ENCODE results near the gene ASIC3.
A peak's percentile ranks its signal among the peaks of the same experiment; 100 is the strongest.

Gene ASIC3

DNA sequence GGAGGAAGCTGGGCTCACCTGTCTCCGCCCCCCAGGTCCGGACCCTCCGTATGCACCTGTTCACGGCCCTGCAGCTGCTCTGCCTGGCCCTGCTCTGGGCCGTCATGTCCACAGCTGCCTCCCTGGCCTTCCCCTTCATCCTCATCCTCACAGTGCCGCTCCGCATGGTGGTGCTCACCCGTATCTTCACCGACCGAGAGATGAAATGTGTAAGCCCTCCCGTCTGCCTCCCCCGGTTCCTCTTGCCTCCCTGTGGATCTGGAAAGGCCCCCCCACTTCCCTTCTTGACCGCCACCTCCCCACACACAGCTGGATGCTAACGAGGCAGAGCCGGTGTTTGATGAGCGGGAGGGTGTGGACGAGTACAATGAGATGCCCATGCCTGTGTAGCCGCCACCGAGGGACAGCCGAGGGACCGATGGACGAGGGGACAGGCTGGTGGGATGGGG lies 27.7 kb downstream of the ASIC3 start:
- Mint-ChIP-seq H3K4me1 (ENCODE audit: low read depth) (peaks cover 15% of the 10 kb centered on the region), H3K36me3 (ENCODE audit: low read depth) (peaks cover 16% of the 10 kb centered on the region), H3K27me3 (ENCODE audit: low read depth) (no peaks in the 10 kb centered on the region), H3K9me3 (no peaks in the 10 kb centered on the region), H3K4me3 (no peak overlapping the region), H3K27ac (no peak overlapping the region)

DNA sequence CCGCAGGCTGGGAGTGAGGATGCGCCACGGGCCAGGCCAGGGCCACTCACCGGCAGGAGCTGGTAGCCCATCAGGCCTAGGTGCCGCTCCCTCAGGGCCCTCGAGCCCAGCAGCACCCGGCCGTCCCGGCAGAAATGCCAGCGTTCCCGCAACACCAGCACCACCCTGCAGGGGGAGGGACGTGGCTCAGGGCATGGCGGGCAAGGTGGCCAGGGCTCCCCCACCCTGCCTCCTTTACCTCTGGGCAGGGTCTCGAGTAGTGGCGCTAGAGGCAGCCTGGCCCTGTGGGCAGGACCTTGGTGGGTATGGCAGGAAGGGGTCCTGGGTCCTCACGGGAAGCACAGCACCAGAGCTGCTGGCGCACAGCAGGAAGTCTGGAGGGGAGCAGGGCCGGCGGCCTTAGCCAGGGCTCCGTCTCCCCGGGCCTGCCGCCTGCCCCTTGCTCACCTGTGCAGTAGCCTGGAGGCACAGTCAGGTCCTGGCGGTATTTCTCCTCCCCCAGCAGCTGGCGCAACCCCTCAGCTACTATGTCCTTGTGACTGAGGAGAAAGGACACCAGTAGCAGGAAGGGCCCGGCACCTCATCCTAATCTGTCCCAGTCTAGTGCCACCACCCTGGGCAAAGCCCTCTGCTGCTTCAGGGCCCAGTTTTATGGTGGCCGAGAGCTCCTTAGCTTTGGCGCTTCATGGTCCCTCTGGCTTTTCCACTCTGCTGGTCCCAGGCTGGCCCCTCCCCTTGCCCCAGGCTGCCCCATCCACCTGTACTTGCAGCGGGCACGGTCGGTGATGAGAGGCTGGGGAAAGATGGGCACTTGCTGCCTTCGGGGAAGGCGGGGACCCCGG lies 28.8 kb downstream of the ASIC3 start:
- H3K9me3 Mint-ChIP-seq: no peaks in the 10 kb centered on the region
- H3K27me3 Mint-ChIP-seq (ENCODE audit: low read depth): no peaks in the 10 kb centered on the region
- H3K4me1 Mint-ChIP-seq (ENCODE audit: low read depth): peaks cover 15% of the 10 kb centered on the region
- H3K36me3 Mint-ChIP-seq (ENCODE audit: low read depth): peaks cover 14% of the 10 kb centered on the region
- H3K4me3 Mint-ChIP-seq: no peak overlapping the region
- no peak overlapping the region for H3K27ac Mint-ChIP-seq

DNA sequence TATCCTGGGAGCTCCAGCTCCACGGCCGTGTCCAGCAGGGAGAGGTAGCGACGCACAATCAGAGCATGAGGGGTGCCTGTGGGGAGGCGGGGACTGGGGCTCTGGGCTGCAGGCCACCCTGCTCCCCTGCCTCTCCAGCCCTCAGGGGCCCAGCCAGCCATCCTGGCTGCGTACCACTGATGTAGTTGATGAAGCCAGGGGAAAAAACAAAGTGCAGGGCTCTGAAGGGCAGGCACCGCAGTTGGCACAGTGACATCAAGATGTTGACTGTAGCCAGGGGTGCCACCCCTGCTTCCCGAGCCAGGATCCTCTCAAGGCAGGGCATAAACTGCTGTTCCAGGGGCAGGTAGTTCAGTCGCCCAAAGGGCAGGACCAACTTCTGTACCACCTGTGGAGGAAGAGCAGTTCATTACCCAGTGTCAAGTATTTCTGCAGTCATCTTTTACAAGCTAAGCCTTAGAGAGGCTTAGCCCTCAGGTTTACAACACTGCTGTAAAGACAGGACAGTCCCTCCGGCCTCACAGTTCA lies 29.4 kb downstream of the ASIC3 start:
- peak overlapping the region; percentile 26 for H3K27ac Mint-ChIP-seq
- peaks cover 17% of the 10 kb centered on the region for H3K4me1 Mint-ChIP-seq (ENCODE audit: low read depth)
- H3K27me3 Mint-ChIP-seq (ENCODE audit: low read depth): no peaks in the 10 kb centered on the region
- peaks cover 14% of the 10 kb centered on the region for H3K36me3 Mint-ChIP-seq (ENCODE audit: low read depth)
- no peaks in the 10 kb centered on the region for H3K9me3 Mint-ChIP-seq
- H3K4me3 Mint-ChIP-seq: peak overlapping the region; percentile 65

DNA sequence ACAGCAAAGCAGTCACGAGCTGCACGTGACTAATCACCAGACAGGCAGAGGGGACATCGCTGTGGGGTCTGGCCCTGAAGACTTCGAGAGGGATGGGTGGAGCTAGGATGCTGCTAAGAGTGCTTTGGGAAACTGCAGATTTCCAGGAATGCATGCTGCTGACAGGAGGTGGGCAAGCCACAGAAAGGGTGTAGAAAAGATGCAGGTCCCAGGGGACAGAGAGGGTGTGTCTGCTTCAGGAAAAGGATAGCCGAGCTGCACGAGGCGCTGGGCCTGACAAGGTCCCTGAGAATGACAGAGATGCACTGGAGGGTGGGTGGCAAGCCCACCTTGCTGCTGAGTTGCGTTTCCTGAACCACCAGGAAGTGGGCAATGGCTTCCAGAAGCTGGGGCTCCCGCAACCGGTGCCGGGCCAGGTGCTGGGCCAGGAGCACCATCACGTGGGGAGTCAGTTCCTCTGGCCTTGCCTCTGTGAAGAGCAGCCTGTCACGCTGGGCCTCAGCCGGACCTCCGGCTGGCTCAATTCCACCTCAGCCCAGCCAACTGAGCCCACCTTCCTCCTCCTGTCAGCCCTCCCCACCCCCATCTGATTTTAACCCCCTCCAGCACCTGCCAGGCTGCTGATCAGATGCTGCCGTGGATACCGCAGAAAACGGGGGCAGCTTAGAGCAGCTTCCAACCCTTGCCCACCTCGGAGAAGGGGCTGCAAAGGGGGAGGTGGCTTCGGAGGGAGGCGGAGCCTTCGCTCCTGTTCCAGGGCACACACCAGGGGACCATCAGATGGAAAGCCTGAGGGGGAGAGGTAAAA lies 30.1 kb downstream of the ASIC3 start:
- Mint-ChIP-seq H3K4me3 (peak overlapping the region; percentile 78), H3K9me3 (no peaks in the 10 kb centered on the region), H3K4me1 (ENCODE audit: low read depth) (peaks cover 19% of the 10 kb centered on the region), H3K27ac (peak overlapping the region; percentile 26), H3K36me3 (ENCODE audit: low read depth) (peaks cover 16% of the 10 kb centered on the region), H3K27me3 (ENCODE audit: low read depth) (no peaks in the 10 kb centered on the region)

DNA sequence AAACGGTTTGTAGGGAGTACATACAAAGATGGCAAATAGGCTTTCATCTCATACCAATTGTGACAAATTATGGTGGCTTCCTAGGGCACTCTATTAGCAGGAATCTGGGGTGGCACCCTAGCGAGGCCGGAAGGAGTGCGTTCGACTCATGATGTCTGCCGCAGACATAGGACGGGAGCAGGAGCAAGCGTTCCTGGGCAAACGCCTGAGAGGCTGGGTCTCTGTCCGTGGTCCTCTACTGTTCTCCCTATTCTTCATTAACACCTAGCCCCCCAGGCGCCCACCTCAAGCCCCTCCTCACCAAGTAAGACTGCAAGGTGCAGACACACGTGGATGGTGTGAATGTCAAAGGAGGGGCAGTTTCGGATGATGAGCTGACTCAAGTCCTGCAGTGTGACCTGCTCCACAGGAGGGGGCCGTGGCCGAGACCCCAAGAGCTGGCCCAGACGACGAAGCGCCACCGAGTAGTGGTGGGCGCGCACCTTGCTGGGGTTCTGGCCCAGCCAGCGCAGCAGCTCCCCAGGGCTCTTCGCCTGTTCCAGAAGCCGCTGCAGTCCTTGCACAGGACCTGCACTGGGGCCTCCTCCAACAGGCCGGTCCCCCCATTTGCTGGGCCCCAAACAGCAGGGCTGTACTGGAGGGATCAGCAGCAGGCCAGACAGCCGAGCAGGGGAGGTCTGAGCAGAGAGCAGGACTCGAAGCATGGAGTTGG lies 31.0 kb downstream of the ASIC3 start:
- Mint-ChIP-seq H3K27me3 (ENCODE audit: low read depth) (peaks cover under 1% of the 10 kb centered on the region), H3K27ac (peak overlapping the region; percentile 76), H3K9me3 (no peaks in the 10 kb centered on the region), H3K36me3 (ENCODE audit: low read depth) (peaks cover 16% of the 10 kb centered on the region), H3K4me1 (ENCODE audit: low read depth) (peaks cover 19% of the 10 kb centered on the region), H3K4me3 (peak overlapping the region; percentile 89)

DNA sequence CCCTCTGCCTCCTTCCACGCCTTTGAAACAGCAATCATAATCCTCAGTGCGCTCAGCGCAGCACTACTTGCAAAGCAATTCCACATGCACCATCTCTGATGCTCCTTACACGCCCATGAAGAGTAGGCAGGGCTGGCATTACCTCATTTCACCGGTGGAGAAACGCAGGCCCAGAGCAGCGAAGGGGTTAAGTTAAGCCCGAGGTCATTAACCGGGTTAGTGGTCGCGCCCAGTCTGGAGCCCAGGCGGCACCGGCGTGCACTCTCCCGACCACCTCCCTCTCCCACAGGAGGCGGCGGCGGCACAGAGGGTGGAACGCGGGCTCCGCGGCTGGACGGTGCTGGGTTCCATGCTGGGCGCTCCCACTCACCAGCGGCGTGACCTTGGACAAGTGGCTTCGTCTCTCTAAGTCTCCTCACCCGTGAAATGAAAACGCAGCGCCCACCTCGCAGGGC lies 31.8 kb downstream of the ASIC3 start:
- Mint-ChIP-seq H3K4me3 (peak overlapping the region; percentile 89), H3K36me3 (ENCODE audit: low read depth) (peaks cover 16% of the 10 kb centered on the region), H3K9me3 (no peaks in the 10 kb centered on the region), H3K4me1 (ENCODE audit: low read depth) (peaks cover 22% of the 10 kb centered on the region), H3K27ac (peak overlapping the region; percentile 76), H3K27me3 (ENCODE audit: low read depth) (peaks cover 8% of the 10 kb centered on the region)

DNA sequence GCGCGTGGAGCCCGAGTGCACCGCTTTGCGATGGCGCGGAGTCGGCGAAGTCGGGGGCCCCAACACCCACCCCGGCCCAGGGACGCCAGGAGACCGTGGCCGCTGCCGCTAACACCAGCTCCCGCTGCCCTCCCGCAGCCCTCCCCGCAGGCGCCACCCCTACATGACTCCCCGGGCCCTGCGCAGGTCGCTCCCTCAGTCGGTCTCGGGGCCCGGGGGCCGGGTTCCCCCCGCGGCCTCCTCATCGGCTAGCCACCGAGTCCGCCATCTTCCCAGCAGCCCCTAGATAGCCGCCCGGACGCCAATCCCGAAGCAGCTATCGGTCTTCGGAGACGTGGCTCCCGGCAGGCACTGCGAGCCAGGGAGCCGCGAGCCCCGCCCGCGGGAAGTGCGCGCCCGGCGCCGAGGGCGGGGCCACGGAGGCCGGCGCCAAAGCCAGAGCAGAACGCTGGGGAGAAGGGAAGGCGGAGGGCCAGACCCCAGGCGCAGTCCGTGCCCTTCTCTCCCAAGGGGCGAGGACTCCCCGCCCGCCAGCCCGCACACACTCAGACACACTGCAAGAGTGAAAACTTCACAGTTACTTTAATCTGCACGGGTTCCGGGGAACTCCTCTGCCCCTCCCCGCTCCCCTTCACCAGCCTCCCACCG lies 32.3 kb downstream of the ASIC3 start, which contains the start of gene FASTK:
Gene FASTK (minus strand): TSS at position 288 of the 648 bp plus-strand sequence. CDS start 43 bp downstream, at position 245.
- Mint-ChIP-seq H3K9me3 (no peaks in the 10 kb centered on the region), H3K36me3 (ENCODE audit: low read depth) (peaks cover 12% of the 10 kb centered on the region), H3K27me3 (ENCODE audit: low read depth) (peaks cover 14% of the 10 kb centered on the region), H3K4me3 (peak within 1 kb of the TSS; percentile 92), H3K27ac (peak within 1 kb of the TSS; percentile 76), H3K4me1 (ENCODE audit: low read depth) (peaks cover 28% of the 10 kb centered on the region)

DNA sequence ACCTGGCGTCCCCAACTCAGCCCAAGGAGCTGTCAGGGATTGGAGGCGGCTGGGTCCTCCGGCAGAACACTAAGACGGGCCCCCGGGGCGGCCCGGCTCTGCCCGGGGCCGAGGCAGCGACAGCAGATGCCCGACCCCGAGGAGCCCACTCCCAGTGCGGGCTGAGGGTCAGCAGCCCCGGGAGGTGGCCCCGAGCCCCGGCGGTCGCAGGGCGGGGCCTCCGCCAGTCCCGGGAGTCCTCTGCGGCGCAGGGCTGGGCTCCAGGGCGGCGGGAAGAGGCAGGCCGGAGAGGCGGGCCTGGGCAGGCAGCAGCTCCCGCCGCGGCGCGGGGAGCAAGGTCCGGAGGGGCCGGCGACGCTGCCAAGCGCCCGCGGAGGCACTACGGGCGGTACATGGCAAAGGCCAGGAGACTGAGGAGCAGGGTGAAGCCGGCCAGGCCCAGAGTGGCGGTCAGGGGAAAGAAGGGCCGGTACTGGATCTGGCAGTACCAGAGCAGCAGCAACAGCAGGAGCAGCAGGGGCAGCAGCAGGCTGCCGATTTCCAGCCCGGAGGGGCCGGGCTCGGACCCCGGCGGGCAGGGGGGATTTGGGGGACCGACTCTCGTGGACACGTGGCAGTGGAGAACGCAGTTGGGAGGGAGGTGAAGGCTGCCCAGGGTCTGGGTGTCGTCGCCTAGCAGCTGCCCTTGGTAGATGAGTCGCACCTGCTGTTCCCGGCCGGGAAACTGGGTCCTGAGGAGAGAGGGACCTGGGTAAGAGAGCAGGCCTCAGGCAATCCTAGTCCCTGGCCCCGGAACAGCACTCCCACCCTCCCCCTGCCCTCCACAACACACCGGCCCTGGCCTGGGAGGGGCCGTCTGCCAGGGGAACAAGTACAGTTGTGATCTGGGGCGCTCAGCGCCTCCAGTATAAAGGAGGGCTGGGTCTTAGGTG lies 33.1 kb downstream of the ASIC3 start:
- Mint-ChIP-seq H3K27me3 (ENCODE audit: low read depth) (peaks cover 16% of the 10 kb centered on the region), H3K9me3 (no peaks in the 10 kb centered on the region), H3K4me3 (peak overlapping the region; percentile 92), H3K27ac (peak overlapping the region; percentile 49), H3K36me3 (ENCODE audit: low read depth) (peaks cover 7% of the 10 kb centered on the region), H3K4me1 (ENCODE audit: low read depth) (peaks cover 30% of the 10 kb centered on the region)

DNA sequence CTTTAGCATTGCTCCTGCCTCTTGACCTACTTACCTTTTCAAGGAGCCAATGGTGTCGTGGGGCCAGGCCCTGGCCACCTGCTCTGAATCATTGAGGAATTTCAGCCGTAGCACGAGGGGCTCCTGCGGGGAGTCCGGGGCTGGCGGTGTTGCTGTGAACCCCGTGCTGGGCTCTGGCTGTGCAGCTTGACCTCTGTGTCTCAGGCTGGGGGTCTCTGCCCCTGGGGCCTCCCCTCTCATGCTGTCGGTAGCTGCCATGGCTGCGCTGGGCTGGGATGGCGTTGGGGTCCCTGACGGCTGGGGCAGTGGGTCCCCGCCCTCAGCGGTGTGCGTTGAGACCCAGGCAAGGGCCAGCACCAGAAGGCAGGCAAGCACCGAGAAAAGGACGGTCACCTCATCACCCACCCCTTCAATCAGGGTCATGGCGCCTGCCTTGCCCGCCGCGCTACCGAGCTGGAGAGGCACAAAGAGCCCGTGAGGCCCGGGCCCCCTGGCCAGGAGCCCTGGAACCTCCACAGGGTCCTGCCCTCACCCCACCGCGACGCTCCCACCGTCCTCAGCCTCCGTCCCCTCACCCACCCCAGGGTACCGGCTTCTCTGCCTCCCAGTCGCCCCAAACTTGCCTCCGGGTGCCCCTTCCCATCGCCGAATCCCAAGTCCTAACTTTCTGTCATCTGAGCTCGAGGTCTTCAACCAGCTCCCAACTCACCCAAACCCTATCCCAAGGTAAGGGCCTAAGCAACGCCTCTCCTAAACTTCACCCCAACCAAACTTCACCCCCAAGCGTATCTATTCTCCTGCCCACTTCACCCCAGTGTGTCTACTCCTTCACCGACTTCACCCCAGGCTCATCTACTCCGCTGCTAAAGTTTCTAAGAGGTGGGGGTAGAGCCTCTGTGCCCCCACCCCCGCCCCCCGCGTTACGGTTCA lies 34.1 kb downstream of the ASIC3 start:
- no peaks in the 10 kb centered on the region for H3K9me3 Mint-ChIP-seq
- H3K27ac Mint-ChIP-seq: peak overlapping the region; percentile 86
- H3K4me3 Mint-ChIP-seq: peak overlapping the region; percentile 92
- peaks cover 30% of the 10 kb centered on the region for H3K4me1 Mint-ChIP-seq (ENCODE audit: low read depth)
- H3K36me3 Mint-ChIP-seq (ENCODE audit: low read depth): peaks cover 7% of the 10 kb centered on the region
- peaks cover 16% of the 10 kb centered on the region for H3K27me3 Mint-ChIP-seq (ENCODE audit: low read depth)

DNA sequence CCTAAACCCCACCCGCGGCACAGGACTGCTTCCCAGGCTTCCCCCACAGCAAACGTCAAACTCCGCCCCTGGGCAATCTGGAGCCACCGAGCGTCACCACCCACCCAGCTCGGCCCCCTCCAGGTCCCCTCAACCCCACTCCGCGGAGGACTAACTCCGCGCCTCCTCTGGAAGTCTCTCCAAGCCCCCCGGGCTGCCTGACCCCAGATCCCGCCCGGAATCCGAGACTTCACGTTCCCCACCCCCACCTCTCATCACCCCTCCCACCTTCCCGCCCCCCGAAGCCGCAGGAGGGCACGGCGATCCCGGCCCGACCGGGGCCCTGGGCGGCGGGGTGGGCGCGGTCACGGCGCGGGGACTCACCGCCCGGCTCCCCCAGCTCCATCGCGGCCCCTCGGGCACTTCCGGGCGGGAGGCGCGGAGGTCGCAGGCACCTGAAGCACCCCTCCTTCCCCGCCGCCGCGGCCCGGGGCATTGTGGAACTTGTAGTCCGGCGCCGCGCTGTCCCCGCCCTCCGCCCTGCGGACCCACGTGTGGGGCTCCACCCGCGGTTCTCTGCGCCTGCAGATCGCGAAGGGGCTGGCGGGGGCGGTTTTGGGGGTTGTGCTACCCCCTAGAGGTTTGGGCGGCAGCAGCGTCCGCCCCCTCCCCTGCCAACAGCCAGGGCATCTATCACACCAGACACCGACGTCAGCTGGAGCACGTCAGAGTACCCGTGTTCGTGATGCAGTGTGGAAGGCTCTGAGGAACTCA lies 34.9 kb downstream of the ASIC3 start, which contains the start of gene TMUB1:
Gene TMUB1 (minus strand): TSS at position 423 of the 753 bp plus-strand sequence. CDS start 930 bp downstream, outside the sequence.
- peak within 1 kb of the TSS; percentile 86 for H3K27ac Mint-ChIP-seq
- H3K36me3 Mint-ChIP-seq (ENCODE audit: low read depth): peaks cover 7% of the 10 kb centered on the region
- peaks cover 28% of the 10 kb centered on the region for H3K4me1 Mint-ChIP-seq (ENCODE audit: low read depth)
- H3K9me3 Mint-ChIP-seq: no peaks in the 10 kb centered on the region
- peak within 1 kb of the TSS; percentile 92 for H3K4me3 Mint-ChIP-seq
- peaks cover 16% of the 10 kb centered on the region for H3K27me3 Mint-ChIP-seq (ENCODE audit: low read depth)

DNA sequence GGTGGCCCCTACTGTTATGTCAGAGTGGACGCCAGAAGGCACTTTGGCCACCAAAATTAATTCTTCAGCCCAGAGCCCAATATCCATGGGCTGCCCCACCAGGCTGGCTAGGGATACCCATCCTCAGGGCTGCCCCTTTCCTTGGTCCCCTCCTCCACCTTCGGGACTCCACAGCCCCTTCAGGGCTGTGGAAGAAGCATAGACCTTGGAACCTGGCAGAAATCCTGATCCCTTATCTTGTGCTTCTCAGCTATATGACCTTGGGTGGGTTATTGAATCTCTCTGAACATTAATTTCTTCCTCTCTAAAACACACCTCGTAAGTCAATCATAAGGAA lies 35.5 kb downstream of the ASIC3 start:
- H3K27me3 Mint-ChIP-seq (ENCODE audit: low read depth): peaks cover 17% of the 10 kb centered on the region
- peaks cover 28% of the 10 kb centered on the region for H3K4me1 Mint-ChIP-seq (ENCODE audit: low read depth)
- peak overlapping the region; percentile 92 for H3K4me3 Mint-ChIP-seq
- no peaks in the 10 kb centered on the region for H3K9me3 Mint-ChIP-seq
- peaks cover 7% of the 10 kb centered on the region for H3K36me3 Mint-ChIP-seq (ENCODE audit: low read depth)
- H3K27ac Mint-ChIP-seq: peak overlapping the region; percentile 45
